GM21423 (cell line): ENCODE results near the gene ERG28.
A peak's percentile ranks its signal among the peaks of the same experiment; 100 is the strongest.
"Not testable (repeated sequence)": the region's sequence is repeated elsewhere in the genome, so short reads cannot be mapped to it uniquely, and the experiment has no call there.

Source experiments
- ATAC-seq: cut with Tn5 transposase; IDR thresholded peaks from one replicate; pipeline ENCODE4 v1.9.1; 2021; ENCODE audit warnings: mild to moderate bottlenecking, moderate library complexity; ENCODE audit not compliant: unreplicated experiment

Gene ERG28

DNA sequence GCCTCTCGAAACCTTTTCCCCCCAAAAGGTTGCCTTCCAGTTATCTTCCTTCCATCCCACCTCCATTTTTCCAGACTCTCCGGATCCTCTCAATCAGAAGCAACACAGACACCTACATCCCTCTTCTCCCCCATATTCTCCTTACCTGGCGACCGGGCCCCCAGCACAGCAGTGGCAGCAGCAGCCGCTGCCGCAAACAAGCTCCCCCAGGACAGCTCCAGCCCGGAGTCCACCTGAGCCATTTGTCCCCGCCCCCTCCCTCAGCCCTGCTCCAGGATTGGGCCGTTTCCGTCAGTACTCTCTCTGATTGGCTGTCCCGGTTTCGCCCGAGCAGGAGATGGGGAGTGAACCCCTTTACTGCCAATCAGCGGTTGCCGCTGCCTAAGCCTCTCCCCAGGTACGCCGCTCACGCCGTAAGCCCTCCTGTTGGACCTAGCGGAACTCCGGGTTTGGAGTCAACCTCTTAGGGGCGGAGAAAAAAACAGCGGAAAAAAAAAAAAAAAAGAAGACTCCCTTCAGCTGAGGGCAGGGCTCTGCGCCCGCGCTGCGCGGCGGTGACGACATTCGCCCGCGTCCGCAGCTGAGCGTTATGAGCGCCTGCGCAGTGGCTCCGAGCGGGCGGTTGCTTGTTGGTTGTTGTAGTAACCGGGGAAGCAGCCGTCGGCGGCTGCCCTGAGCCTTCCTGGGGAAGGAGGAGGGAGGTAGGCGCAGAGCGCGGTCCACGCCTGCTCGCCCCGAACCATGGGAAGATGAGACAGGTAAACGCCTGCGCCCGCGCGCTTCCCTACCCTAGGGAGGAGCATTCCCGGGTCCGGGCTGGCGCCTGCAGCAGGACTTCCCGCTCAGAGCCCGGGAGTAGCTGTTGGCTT lies at the start of gene ERG28, which contains the start of gene TTLL5:
ERG28 (minus strand) TSS at position 247 of the 869 bp plus-strand sequence. CDS start 3,374 bp downstream, outside the sequence.
TTLL5 (plus strand) TSS at position 617 of the 869 bp plus-strand sequence. CDS start 1,904 bp downstream, outside the sequence.
- ATAC-seq: peak; percentile 97

DNA sequence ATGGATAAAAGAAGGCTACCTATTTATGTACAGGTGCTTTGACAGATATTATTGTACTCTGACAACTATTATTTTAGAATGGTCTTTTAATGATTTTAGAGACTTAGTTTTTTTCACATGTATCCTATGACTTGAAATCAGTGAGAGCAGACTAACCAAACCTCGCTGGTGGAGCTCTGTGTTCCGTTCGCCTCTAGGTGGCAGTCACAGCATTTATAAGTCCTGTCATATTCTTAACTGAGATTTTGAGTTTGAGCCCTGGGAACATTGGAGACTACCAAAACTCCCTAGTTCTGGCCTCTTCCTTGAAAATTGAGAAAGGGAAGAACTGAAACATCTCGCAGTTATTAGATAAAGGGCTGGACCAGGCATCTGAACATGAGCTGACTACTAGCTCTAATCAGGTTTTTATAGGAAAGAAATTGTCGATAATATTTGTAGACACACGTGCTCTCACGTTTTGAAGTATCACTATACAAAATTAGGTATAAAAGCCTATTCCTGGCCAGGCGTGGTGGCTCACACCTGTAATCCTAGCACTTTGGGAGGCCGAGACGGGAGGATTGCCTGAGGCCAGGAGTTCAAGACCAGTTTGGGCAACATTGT lies 48.6 kb upstream of the ERG28 start:
- ATAC-seq: no peak

- no peak for ATAC-seq
Measured at GRCh38 chr14:75705014-75705413, 44.3 kb upstream of the ERG28 start.

DNA sequence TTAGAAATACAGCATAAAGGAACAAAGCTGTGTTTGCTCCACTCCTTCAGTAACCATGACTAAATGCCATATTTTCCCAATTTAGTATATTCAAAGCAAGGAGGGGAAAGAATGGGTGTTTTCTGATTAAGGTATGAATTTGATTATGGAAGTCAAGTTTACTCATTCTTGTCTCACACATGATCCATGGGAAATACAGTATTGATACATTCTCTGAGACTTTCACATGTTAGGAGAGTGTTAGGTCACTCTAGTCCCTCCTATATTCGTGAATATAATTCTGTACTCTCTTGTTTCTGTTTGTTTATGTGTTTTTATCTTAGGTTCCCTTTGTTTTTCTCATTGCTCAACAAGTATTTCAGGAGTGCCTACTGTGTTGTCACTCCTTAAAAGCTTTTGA lies 42.8 kb upstream of the ERG28 start:
- ATAC-seq: no peak

- no peak for ATAC-seq
Measured at GRCh38 chr14:75702616-75703261, 42.1 kb upstream of the ERG28 start.

GRCh38 chr14:75702122-75702521 lies 41.4 kb upstream of the ERG28 start:
- ATAC-seq: no peak

DNA sequence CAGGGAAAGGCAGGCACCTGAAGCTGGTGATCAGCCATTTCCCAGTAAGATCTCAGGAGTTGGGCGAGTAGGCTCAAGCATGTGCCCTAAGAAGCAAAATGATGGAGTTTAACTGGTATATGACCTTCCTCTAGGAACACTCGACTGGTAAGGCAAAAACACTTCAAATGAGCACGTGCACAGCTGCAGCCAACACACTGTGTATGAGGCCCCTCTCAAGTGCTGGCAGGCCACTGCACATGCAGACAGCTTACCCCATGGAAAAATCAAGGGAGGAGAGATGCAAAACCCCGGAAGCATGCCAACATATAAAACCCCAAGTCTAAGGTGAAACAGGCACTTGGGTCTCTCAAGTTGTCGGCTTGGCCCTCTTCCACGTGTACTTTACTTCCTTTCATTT lies 39.6 kb upstream of the ERG28 start:
- no peak for ATAC-seq

- ATAC-seq: no peak
Measured at GRCh38 chr14:75699331-75699730, 38.7 kb upstream of the ERG28 start.

DNA sequence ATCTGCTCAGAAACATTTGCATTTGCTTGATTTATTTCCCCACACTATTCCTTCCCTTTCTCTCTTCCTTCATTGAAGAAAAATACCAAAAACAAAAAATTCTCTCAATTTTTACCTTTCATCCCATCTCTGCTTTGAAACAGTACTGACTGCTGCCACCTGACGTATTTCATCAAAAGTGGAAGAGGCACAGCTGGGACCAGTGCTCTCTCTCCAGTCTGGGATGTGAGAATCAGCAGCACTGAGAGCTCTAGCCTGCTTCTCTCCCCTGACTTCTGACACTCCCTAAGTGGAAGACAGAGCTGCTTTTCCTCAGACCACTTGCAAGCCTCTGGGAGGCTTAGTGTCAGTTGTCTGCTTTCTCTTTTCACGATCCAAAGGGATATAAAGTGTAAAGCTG lies 37.2 kb upstream of the ERG28 start:
- ATAC-seq: no peak

DNA sequence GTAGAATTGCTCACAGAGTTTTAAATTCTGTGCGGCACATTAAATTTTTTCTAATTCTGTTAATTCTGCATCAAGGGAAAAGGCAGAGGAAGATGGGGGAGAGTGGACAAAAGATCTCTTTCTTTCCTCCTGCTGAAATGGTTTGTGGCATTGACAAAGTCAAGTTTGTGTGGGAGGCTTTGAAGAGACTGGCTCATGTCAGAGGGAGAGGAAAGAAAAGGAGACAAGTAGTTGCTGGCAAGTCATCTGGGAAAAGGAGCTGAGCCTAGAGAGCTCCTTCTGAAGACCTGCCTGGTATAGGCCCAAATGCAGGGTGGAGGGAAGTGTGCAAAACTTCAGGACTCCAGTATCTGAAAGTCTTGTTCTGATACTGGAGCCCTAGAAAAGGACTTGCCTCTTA lies 36.7 kb upstream of the ERG28 start:
- ATAC-seq: no peak

GRCh38 chr14:75695025-75695424 lies 34.3 kb upstream of the ERG28 start:
- ATAC-seq: not testable (repeated sequence)

GRCh38 chr14:75690010-75690409 lies 29.3 kb upstream of the ERG28 start:
- ATAC-seq: no peak

DNA sequence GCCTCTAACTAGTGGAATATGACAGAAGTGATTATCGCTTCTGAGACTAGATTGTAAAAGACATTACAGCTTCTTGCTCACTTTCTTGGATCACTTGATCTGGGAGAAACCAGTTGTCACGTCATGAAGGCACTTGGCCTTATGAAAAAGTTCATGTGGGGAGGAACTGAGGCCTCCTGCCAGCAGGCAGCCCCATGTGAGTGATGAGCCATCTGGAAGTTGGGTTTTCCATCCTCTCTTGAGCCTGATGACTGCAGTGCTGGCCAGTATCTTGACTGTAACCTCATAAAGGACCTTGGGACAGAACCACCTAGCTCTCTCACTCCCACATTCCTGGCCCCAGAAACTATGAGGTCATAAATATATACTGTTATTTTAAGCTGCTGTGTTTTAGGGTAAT lies 28.3 kb upstream of the ERG28 start:
- ATAC-seq: no peak

- ATAC-seq: no peak
Measured at GRCh38 chr14:75685910-75686309, 25.2 kb upstream of the ERG28 start.

DNA sequence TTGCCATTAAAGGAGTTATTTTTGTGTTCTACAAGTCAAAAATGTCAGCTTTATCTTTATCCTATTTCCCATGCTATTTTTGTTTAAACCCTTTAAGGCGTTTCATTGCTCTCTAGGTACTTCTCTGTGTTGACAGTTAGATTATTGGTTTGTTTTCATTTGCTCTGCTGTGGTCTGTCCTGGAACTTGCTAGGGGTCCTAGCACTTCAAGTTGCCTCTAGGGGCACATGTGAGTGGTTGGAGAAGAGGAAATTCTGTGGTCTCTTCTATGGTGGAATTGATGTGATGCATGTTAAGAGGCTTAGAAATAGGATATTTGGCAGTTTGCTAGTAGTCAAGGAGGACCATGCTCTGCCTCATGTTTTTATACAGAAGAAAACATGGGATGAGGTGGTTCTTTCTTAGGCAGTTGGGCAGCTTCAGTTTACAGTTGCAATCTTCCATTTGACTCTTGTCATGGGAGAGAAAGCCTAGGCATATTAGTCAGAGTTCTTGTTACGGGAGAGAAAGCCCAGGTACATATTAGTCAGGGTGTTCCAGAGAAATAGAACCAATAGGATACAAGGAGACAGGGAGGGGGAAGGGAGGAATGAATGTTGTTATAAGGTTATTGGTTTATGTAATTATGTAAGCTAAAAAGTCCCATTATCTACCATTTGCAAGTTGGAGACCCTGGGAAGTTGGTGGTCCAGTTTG lies 14.7 kb upstream of the ERG28 start:
- ATAC-seq: no peak

GRCh38 chr14:75673345-75674035 lies 12.8 kb upstream of the ERG28 start:
- no peak for ATAC-seq

DNA sequence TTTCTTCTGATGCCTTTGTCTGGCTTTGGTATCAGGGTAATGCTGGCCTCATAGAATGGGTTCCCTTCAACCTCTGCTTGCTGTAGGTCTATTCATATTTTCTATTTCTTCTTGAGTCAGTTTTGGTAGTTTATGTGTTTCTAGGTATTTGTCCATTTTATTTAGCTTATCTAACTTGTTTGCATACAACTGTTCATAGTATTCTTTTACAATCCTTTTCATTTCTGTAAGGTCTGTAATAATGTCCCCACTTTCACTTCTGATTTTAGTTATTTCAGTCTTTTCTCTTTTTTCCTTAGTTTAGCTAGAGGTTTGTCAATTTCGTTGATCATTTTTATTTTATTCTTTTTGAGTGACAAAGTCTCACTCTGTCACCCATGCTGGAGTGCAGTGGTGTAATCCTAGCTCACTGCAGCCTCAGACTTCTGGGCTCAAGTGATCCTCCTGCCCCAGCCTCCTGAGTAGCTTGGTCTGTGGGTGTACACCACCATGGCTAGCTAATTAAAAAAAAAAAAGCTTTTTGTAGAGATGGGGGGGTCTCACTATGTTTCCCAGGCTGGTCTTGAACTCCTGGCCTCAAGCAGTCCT lies 12.0 kb upstream of the ERG28 start:
- no peak for ATAC-seq

DNA sequence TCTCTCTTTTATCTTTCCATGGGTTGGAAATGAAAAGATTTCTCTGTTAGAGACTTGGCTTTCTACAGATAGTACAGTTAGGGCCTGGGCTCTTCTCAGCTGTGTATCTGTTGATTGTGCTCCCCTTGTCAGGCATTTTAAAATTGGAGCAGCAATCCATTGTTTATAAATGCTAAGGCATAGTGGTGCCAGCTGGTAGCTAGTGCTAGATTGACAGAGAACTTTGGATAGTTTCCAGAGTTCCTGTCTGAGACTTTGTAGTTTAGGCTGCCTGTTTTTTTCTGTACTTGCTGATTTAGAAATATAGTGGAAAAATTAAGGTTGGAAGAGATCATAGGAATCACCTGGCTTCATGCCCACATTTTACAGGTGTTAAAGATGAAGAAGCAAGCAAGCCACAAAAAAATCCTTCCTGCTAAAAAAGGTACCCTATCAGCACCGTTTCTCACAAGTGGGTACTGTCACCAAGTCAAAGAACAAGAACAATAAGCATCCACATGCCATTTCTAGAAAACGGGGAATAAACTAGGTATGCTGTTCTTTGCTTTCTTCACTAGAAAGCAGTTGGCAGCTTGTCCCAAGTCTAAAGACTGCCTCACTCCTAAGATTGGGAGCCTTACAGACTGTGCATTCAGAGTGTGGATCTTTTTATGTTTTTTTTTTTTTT lies 6.6 kb upstream of the ERG28 start:
- ATAC-seq: no peak

GRCh38 chr14:75662966-75663365 lies 2.3 kb upstream of the ERG28 start:
- ATAC-seq: no peak

- no peak for ATAC-seq
Measured at GRCh38 chr14:75661499-75661814, 781 bp upstream of the ERG28 start.
